AG09309 (cell line): ENCODE results near the gene GPR35.

Source experiments
- DNase-seq: peaks from one replicate; pipeline ENCODE4 v3.0.0-alpha.2; 2010; ENCODE audit warnings: low read depth
- H3K4me3 ChIP-seq: 2 replicates; pipeline ENCODE4 v1.5.1; 2011; ENCODE audit warnings: mild to moderate bottlenecking, low read depth, low read length, moderate library complexity; ENCODE audit not compliant: control insufficient read depth
- TF ChIP-seq, protein P1 (sequence below): IDR thresholded peaks from 2 replicates; pipeline ENCODE4 v1.5.1; 2011; ENCODE audit warnings: mild to moderate bottlenecking, low read depth, low read length, inconsistent platforms; ENCODE audit not compliant: insufficient read depth, control insufficient read depth; ENCODE audit errors: missing control alignments

GPR35 gene

DNA sequence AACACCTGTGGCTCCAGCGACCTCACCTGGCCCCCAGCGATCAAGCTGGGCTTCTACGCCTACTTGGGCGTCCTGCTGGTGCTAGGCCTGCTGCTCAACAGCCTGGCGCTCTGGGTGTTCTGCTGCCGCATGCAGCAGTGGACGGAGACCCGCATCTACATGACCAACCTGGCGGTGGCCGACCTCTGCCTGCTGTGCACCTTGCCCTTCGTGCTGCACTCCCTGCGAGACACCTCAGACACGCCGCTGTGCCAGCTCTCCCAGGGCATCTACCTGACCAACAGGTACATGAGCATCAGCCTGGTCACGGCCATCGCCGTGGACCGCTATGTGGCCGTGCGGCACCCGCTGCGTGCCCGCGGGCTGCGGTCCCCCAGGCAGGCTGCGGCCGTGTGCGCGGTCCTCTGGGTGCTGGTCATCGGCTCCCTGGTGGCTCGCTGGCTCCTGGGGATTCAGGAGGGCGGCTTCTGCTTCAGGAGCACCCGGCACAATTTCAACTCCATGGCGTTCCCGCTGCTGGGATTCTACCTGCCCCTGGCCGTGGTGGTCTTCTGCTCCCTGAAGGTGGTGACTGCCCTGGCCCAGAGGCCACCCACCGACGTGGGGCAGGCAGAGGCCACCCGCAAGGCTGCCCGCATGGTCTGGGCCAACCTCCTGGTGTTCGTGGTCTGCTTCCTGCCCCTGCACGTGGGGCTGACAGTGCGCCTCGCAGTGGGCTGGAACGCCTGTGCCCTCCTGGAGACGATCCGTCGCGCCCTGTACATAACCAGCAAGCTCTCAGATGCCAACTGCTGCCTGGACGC is 4.9 kb downstream of the GPR35 start:
- no peak overlapping the region for H3K4me3 ChIP-seq
- no peak for DNase-seq
- TF ChIP-seq, protein P1, sequence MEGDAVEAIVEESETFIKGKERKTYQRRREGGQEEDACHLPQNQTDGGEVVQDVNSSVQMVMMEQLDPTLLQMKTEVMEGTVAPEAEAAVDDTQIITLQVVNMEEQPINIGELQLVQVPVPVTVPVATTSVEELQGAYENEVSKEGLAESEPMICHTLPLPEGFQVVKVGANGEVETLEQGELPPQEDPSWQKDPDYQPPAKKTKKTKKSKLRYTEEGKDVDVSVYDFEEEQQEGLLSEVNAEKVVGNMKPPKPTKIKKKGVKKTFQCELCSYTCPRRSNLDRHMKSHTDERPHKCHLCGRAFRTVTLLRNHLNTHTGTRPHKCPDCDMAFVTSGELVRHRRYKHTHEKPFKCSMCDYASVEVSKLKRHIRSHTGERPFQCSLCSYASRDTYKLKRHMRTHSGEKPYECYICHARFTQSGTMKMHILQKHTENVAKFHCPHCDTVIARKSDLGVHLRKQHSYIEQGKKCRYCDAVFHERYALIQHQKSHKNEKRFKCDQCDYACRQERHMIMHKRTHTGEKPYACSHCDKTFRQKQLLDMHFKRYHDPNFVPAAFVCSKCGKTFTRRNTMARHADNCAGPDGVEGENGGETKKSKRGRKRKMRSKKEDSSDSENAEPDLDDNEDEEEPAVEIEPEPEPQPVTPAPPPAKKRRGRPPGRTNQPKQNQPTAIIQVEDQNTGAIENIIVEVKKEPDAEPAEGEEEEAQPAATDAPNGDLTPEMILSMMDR = no peak

DNA sequence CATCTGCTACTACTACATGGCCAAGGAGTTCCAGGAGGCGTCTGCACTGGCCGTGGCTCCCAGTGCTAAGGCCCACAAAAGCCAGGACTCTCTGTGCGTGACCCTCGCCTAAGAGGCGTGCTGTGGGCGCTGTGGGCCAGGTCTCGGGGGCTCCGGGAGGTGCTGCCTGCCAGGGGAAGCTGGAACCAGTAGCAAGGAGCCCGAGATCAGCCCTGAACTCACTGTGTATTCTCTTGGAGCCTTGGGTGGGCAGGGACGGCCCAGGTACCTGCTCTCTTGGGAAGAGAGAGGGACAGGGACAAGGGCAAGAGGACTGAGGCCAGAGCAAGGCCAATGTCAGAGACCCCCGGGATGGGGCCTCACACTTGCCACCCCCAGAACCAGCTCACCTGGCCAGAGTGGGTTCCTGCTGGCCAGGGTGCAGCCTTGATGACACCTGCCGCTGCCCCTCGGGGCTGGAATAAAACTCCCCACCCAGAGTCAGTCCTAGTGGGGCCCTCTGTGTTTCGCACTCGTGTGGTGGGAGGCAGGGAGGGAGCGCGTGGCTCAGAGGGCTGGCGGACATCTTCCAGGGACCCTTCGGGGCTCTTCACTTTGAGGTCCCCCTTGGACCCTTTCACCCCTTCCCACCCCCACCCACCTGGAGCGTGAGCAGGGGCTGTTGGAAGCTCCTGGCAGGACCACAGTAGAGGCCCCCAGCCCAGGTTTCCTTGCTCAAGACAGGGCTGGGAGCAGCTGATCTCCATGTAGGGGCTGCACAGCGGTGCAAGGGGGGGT is 5.7 kb downstream of the GPR35 start:
- no peak for DNase-seq
- TF ChIP-seq, protein P1 = no peak
- H3K4me3 ChIP-seq = no peak overlapping the region

DNA sequence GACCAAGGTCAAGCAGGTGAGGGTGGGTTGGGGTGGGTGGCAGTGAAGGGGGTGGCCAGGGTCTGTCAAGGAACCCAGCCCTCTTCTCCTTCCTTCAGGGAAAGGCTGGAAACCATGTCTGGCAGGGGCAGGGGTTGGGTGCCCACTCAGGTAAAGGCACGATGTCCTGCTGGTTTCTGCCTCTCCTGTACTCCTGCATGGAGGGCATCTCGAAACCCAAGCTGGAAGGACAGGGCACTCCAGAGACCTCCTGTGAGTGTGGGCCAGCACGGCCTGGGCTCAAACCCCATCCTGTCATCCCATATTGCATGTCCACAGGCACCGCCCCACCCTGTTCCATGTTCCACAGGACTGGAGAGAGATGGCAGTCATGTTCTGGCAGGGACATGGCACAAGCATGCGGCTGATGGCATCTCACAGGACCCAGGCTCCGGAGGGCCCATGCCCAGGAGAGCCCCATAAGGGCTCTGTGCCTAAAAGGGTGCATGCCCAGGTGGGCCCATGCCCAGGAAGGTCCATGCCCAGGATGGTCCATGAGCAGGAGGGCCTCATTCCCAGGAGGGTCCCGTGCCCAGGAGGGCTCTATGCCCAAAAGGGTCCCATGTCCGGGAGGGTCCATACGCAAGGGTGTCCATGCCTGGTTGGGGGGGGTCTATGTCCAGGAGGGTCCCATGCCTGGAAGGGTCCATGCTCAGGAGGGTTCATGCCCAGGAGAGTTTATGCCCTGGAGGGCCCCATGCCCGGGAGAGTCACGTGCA is 6.4 kb downstream of the GPR35 start:
- TF ChIP-seq, protein P1 = no peak
- H3K4me3 ChIP-seq = no peak overlapping the region
- DNase-seq = no peak

DNA sequence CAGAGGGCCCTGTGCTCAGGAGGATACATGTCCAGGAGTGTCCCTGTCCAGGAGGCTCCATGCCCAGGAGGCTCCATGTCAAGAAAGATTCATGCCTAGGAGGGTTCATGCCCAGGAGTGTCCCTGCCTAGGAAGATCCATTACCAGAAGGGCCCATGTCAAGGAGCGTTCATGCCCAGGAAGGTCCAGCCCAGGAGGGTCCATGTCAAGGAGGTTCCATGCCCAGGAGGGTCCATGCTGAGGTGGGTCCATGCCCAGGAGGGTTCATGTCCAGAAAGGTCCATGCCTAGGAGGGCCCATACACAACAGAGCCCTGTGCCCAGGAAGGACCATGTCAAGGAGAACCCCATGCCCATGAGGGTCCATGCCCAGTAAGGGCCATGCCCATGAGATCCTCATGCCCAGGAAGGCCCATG is 7.0 kb downstream of the GPR35 start:
- TF ChIP-seq, protein P1 = no peak
- H3K4me3 ChIP-seq = no peak overlapping the region
- DNase-seq = no peak

DNA sequence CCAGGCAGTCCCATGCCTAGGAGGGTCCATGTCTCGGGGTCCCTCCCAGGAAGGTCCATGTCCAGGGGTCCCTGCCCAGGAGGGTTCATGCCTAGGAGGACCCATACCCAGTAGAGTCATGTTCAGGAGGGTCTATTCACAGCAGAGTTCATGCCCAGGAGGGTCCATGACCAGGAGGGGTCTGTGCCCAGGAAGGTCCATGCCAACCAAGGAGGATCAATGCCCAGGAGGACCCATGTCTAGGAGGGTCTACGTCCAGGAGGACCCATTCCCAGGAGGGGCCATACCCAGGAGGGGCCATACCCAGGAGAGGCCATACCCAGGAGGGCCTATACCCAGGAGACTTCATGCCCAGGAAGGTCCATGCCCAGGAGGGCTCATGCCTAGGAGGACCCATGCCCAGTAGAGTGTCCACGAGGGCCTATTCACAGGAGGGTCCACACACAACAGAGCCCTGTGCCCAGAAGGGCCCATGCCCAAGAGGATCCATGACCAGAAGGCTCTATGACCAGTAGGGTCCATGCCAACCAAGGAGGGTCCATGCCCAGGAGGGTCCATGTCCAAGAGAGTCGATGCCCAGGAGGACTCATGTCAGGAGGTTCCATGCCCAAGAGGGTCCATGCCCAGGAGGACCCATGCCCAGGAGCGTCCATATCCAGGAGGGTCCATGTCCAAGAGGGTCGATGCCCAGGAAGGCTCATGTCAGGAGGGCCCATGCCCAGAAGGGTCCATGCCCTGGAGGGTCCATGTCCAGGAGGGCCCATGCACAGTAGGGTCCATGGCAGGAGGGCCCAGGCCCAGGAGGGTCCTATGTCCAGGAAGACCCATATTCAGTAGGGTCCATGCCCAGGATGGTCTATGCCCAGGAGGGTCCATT is 10.1 kb downstream of the GPR35 start:
- TF ChIP-seq, protein P1 = no peak
- DNase-seq = no peak

DNA sequence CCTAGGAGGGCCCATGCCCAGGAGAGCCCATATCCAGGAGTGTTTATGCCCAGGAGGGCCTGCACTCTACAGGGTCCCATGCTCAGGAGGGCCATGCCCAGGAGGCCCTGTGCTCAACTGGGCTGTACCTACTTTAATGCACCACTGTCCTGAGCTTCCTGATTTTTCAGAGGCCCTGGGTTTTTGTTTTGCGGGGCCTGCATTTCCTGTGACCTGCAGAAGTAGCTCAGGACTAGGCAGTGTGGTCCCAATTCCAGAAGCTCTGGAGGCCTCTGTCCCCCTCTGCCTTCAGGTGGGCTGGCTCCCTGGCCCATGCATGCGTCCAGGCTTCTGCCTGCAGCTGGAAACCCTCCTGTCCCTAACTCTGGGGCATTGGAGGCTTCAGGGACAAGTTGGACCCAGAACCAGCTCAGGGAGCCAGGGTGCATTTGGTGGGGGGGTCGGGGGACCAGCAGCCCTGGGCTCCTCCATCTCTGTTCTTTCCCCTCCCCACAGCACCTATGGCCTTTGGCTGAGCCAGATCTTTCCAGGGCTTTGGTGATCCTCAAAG is 10.8 kb downstream of the GPR35 start:
- TF ChIP-seq, protein P1 = no peak
- no peak overlapping the region for H3K4me3 ChIP-seq
- DNase-seq = no peak

More for the DNA sequence above, 10.1 kb downstream of the GPR35 start:
- no peak overlapping the region for H3K4me3 ChIP-seq
